ENCODE results near the gene KIFC3. TPM values are rescaled to one million over a fixed set of nuclear protein-coding genes. Genes with fewer than 3 reads are reported as not detected.
"Not testable (repeated sequence)": the region's sequence is repeated elsewhere in the genome, so short reads cannot be mapped to it uniquely, and the experiment has no call there.

The KIFC3 gene
- polyA plus RNA-seq, 3 donors = 41.7 to 49.0 (median 42.4) TPM

- no peak for DNase-seq (ENCODE audit: low read depth in 3 of 3, low spot score in 2 of 3)
Observed at GRCh38 chr16:57728336-57729181, 73.7 kb downstream of the KIFC3 start.

GRCh38 chr16:57727610-57728009 is 74.7 kb downstream of the KIFC3 start:
- no peak for DNase-seq (ENCODE audit: low read depth in 3 of 3, low spot score in 2 of 3)

- DNase-seq (ENCODE audit: low read depth in 3 of 3, low spot score in 2 of 3) = no peak
Observed at GRCh38 chr16:57726433-57726947, 75.8 kb downstream of the KIFC3 start.

GRCh38 chr16:57725976-57726375 is 76.3 kb downstream of the KIFC3 start:
- no peak for DNase-seq (ENCODE audit: low read depth in 3 of 3, low spot score in 2 of 3)

GRCh38 chr16:57725554-57725953 is 76.7 kb downstream of the KIFC3 start:
- DNase-seq (ENCODE audit: low read depth in 3 of 3, low spot score in 2 of 3) = no peak

GRCh38 chr16:57725151-57725550 is 77.1 kb downstream of the KIFC3 start:
- no peak for DNase-seq (ENCODE audit: low read depth in 3 of 3, low spot score in 2 of 3)

GRCh38 chr16:57724531-57724930 is 77.8 kb downstream of the KIFC3 start:
- DNase-seq (ENCODE audit: low read depth in 3 of 3, low spot score in 2 of 3) = no peak

GRCh38 chr16:57723170-57723569 is 79.1 kb downstream of the KIFC3 start:
- DNase-seq (ENCODE audit: low read depth in 3 of 3, low spot score in 2 of 3) = no peak

- no peak for DNase-seq (ENCODE audit: low read depth in 3 of 3, low spot score in 2 of 3)
Observed at GRCh38 chr16:57722651-57723050, 79.6 kb downstream of the KIFC3 start.

- no peak for DNase-seq (ENCODE audit: low read depth in 3 of 3, low spot score in 2 of 3)
Observed at GRCh38 chr16:57722210-57722499, 80.1 kb downstream of the KIFC3 start.

- DNase-seq (ENCODE audit: low read depth in 3 of 3, low spot score in 2 of 3) = no peak
Observed at GRCh38 chr16:57721356-57722209, 80.7 kb downstream of the KIFC3 start.

- no peak for DNase-seq (ENCODE audit: low read depth in 3 of 3, low spot score in 2 of 3)
Observed at GRCh38 chr16:57720142-57720575, 82.1 kb downstream of the KIFC3 start.

GRCh38 chr16:57714047-57714446 is 88.2 kb downstream of the KIFC3 start:
- no peak for DNase-seq (ENCODE audit: low read depth in 3 of 3, low spot score in 2 of 3)

GRCh38 chr16:57713596-57713995 is 88.7 kb downstream of the KIFC3 start:
- no peak for DNase-seq (ENCODE audit: low read depth in 3 of 3, low spot score in 2 of 3)

GRCh38 chr16:57712569-57712968 is 89.7 kb downstream of the KIFC3 start:
- DNase-seq (ENCODE audit: low read depth in 3 of 3, low spot score in 2 of 3) = not testable (repeated sequence)

- DNase-seq (ENCODE audit: low read depth in 3 of 3, low spot score in 2 of 3) = no peak
Observed at GRCh38 chr16:57711993-57712392, 90.3 kb downstream of the KIFC3 start.

- DNase-seq (ENCODE audit: low read depth in 3 of 3, low spot score in 2 of 3) = no peak
Observed at GRCh38 chr16:57711346-57711745, 90.9 kb downstream of the KIFC3 start.

GRCh38 chr16:57709663-57710062 is 92.6 kb downstream of the KIFC3 start:
- no peak for DNase-seq (ENCODE audit: low read depth in 3 of 3, low spot score in 2 of 3)
